H7 (cell line): ENCODE measurements around the gene SNN. TPM values are rescaled to one million over a fixed set of nuclear protein-coding genes. Genes with fewer than 3 reads are reported as not detected.

Experiments
- DNase-seq: peaks from one replicate; pipeline ENCODE4 v3.0.0; 2012
- H3K27me3 ChIP-seq: 2 replicates; pipeline ENCODE4 v1.6.0; 2011; ENCODE audit warnings: mild to moderate bottlenecking, low read length; ENCODE audit not compliant: control insufficient read depth, insufficient read depth
- H3K36me3 ChIP-seq: replicated peaks from 2 replicates; pipeline ENCODE4 v1.5.1; 2011; ENCODE audit warnings: low read length; ENCODE audit not compliant: control insufficient read depth, insufficient read depth
- H3K4me3 ChIP-seq: 2 replicates; pipeline ENCODE4 v1.5.1; 2011; ENCODE audit warnings: low read depth, mild to moderate bottlenecking, control low read depth, low read length, moderate library complexity; ENCODE audit not compliant: insufficient read depth
- total RNA-seq: library from RNA; depleted of rRNA; stranded (reverse); fragments of >200 nt; shearing (Covaris generic); gene quantifications from 2 replicates; pipeline ENCODE4 v1.2.3, GENCODE V29; 2014

The SNN gene
- total RNA-seq, 1 experiment from 2014 or later, result 34.9 TPM

DNA sequence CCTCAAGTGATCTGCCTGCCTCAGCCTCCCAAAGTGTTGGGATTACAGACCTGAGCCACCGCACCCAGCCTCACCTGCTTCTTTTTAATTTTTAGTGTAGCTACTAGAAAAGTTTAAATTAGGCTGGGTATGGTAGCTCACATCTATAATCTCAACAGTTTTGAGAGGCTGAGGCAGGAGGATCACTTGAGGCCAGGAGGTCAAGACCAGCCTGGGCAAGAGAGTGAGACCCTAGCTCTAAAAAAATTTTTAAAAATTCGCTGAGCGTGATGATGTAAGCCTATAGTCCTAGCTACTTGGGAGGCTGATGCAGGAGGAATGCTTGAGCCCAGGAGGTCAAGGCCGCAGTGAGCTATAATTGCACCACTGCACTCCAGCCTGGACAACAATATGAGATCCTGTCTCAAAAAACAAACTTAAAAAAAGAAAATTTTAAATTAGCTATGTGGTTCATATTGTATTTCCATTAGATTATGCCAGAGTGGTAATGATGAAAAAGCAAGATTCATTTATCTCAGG lies 39.5 kb downstream of the SNN start:
- no peak for DNase-seq
- H3K36me3 ChIP-seq, result no peaks in the 10 kb centered on the region
- no peaks in the 10 kb centered on the region for H3K27me3 ChIP-seq
- H3K4me3 ChIP-seq, result no peak overlapping the region

DNA sequence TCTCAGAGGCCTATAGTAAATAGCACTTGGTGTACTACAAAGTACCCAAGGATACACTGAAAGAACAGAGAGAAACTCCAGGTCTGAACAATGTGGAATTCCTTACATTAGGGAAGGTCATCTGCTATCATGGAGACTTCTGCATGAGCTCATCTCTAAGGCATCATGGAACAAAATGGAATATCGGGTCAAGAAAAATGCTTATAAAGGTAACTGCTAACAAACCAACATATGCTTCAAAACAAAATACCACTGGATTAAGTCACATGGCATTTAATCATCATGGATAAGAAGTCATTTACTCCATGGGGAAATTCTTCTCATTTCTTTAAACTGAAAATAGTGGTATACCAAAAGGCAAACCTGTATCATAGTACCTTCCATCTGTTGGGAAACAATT lies 40.2 kb downstream of the SNN start:
- no peaks in the 10 kb centered on the region for H3K27me3 ChIP-seq
- H3K4me3 ChIP-seq, result no peak overlapping the region
- DNase-seq, result no peak
- H3K36me3 ChIP-seq, result no peaks in the 10 kb centered on the region

DNA sequence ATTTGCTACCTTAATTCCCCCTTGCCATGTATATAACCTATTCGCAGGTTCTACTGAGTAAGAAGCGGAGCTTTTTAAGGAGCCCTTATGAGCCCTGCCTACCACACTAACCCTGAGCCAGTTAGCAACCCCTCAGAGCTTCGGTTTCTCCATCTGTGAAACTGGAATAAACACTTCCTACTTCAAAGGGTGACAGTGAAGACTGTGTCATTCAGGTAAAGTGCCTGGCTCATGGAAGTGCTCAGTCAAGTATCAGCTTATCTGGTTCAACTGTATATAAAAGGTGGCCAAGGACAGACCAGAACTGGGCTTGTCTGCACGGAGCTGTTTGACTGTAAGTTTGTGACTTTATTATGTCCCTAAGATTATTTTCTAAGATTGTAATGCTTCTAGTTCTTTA lies 43.4 kb downstream of the SNN start:
- DNase-seq, result no peak
- no peak overlapping the region for H3K4me3 ChIP-seq
- no peaks in the 10 kb centered on the region for H3K36me3 ChIP-seq
- no peaks in the 10 kb centered on the region for H3K27me3 ChIP-seq

DNA sequence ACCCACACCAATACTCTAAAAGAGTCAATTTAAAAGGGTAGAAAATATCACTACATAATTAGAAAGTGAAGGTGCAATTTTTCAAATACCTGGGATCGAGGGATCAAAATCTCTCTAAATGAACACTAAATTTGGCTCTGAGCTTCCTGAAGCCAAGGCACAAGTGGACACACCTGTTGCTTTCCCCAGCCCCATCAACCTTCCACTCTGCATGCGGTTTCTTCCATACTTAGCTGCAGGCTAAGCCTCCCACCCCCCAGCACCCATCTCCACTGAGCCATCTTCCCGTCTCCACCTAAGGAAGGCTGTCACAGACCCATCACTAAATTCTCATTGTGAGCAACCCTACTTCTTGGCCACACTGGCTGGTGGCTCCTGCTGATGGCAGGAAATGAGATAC lies 43.9 kb downstream of the SNN start:
- no peak for DNase-seq
- Histone ChIP-seq H3K36me3 (no peaks in the 10 kb centered on the region), H3K4me3 (no peak overlapping the region), H3K27me3 (no peaks in the 10 kb centered on the region)

DNA sequence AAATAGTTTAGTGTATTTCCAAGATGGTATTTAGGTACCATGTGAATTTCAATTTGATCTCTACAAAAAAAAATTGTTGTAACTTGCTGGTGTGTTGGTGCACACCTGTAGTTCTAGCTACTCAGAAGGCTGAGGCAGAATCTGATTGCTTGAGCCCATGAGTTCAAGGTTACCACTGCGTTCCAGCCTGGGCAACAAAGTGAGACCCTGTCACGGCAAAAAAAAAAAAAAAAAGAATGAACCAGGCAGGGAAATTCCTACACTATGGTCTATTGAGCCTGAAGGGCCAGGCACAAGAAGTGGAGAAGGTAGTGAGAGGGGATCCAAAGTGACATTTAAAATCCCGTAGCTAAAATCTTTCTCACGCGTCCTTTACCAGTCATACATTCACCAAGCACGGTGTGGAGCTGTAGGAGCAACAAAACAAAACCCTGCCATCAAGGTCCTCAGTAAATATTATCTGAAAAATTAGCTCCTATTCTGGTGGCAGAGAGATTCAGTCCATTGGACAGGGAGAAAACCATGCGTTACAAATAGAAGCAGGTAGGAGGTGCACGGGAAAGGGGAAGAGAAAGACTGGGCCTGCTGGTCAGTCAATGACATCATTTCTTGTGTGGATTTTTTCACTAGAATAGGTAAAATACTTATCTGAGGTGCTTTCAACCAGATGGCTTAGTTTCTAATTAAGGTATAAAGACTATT lies 47.1 kb downstream of the SNN start:
- Histone ChIP-seq H3K27me3 (no peaks in the 10 kb centered on the region), H3K36me3 (peaks cover 2% of the 10 kb centered on the region), H3K4me3 (no peak overlapping the region)
- no peak for DNase-seq

DNA sequence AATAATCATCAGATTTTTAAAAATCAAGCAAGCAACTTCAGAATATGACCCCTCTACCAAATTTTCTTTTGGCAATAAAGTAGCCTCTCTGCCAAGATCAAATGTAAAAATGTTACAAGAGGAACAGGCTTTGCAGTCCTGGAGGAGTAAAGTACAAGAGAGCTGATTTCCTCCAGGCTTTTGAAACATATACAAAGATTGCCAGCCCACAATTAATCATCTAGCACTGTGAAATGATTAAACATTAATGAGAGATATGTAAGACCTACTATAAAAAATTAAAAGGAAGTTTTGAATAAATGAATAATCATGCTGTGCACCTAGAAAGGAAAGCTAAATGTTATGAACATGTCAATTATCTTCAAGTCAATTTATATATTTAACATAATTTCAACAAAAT lies 48.1 kb downstream of the SNN start:
- Histone ChIP-seq H3K36me3 (peaks cover 4% of the 10 kb centered on the region), H3K27me3 (no peaks in the 10 kb centered on the region), H3K4me3 (no peak overlapping the region)
- no peak for DNase-seq

DNA sequence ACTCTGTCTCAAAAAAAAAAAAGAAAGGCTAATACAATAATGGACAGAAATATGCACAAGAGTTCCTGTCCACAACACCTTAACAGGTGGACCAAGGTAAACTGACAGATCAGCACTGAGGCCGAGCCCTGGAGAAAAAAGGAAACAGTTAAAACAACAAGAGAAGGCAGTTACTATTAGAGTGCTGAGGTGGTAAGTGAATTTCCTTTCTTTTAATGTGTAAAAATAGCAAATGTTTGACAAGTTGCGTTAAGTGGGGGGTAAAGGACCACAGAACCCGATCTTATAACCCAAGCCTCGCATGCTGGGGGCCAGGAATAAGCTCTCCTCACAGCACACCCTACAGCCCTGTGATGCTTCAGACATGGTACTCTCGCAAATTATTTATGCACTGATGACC lies 49.6 kb downstream of the SNN start:
- peaks cover 6% of the 10 kb centered on the region for H3K36me3 ChIP-seq

DNA sequence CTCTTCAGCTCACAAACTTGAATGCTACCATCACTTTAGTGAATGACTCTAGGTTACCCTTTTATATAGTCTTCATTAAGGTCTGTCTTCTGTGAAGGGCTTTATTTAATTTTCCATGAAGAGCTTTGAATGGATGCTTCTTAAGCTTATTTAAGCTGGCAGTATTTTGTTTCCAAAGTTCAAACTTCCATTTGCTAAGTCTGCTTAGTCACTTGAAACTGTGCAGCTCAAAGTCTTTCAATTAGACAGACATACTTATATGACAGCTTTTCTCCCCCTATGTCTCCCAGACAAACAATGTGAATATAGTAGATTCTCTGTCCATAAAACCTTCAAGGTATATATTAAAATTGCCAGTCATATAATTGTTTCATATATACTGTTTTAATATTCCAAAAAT lies 50.9 kb downstream of the SNN start:
- no peak overlapping the region for H3K4me3 ChIP-seq
- no peaks in the 10 kb centered on the region for H3K27me3 ChIP-seq
- no peak for DNase-seq
- peaks cover 6% of the 10 kb centered on the region for H3K36me3 ChIP-seq

More for the DNA sequence above, 49.6 kb downstream of the SNN start:
- Histone ChIP-seq H3K4me3 (no peak overlapping the region), H3K27me3 (no peaks in the 10 kb centered on the region)
- no peak for DNase-seq

DNA sequence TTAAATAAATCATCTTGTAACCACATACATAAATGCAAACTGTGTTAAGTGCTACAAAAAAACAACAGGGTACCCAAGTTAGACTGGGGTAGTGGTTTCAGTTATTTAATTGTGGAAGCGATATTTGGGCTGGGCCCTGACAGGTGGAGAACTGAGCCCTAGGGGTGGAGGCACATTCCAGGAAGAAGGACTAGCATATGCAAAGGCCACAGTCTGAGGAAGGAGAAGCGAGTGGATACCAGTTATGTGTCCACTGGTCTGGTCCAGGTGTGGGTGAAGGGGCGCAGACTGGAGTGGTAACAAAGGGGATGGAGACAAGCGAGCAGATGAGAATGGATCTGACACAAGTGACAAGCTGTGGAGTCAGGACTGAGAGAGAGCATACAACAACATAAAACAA lies 51.5 kb downstream of the SNN start:
- no peak for DNase-seq
- Histone ChIP-seq H3K4me3 (no peak overlapping the region), H3K36me3 (peaks cover 6% of the 10 kb centered on the region), H3K27me3 (no peaks in the 10 kb centered on the region)

DNA sequence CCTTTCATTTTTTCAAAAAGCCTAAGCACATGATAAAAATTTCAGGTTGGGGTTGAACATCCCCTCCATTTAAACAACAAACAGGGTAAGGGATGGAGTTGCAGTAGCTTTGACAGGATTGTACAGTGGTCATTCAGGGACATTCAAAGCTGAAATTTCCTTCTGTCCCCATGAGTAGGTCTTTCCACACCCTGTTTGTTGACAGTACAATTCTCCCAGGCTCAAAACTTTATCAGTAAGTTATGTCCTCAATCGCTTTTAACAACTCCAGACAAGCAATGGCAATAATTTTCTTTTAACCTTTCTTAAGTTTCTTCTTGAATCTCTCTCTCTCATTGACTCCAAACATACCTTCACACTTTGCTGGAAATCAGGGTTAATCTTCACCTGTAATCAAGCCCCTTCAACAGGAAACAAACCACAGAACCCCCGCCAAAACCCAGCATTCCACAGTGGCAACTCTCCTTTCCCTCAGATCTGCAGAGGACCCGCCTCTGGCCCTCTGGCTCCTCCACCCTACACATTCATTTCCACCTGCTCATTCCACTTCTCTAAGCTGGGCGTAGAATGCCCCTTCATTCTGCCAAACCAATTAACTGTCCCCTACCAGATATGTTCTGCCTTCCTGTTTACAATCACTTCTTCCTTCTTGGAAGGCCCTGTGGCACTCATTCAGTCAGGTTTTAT lies 53.7 kb downstream of the SNN start:
- DNase-seq, result no peak
- H3K36me3 ChIP-seq, result peaks cover 6% of the 10 kb centered on the region
- H3K4me3 ChIP-seq, result no peak overlapping the region
- no peaks in the 10 kb centered on the region for H3K27me3 ChIP-seq

DNA sequence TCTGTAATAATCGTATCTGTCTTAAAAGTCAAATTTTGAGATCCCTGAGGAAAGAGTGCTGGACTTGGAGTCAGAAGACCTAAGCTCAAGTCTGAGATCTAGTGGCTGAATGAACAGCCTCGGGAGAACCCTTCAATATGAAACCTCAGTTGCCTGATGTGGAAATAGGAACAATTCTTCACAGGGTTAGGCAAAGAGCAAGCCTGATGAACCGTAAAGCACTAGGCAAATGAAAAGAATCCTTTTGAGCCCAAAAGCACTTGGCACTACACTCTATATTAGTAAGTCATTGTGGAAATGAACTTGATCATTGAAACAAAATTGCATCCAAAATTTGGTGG lies 54.2 kb downstream of the SNN start:
- no peak for DNase-seq
- H3K36me3 ChIP-seq, result peaks cover 6% of the 10 kb centered on the region
- no peaks in the 10 kb centered on the region for H3K27me3 ChIP-seq

DNA sequence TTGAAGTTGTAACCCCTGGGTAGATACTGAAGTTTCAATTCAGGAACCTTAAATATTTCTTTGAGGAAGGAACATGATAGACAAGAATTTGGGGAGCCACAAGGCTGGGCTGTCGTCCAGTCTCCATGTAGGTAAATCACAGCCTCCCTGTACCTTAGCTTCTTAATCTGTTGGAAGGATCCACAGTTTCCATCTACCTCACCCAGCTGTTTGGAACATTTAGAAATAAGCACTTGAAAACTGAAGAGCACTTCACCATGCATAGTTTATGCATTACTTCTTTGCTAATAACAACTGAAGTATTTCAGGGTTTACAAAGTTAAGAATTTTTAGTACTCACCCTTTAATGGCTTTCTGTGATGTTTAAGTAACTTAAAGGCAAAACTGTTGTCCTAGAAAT lies 57.2 kb downstream of the SNN start:
- DNase-seq, result no peak
- no peak overlapping the region for H3K4me3 ChIP-seq
- H3K36me3 ChIP-seq, result peaks cover 5% of the 10 kb centered on the region
- no peaks in the 10 kb centered on the region for H3K27me3 ChIP-seq

More for the DNA sequence above, 54.2 kb downstream of the SNN start:
- H3K4me3 ChIP-seq, result no peak overlapping the region

DNA sequence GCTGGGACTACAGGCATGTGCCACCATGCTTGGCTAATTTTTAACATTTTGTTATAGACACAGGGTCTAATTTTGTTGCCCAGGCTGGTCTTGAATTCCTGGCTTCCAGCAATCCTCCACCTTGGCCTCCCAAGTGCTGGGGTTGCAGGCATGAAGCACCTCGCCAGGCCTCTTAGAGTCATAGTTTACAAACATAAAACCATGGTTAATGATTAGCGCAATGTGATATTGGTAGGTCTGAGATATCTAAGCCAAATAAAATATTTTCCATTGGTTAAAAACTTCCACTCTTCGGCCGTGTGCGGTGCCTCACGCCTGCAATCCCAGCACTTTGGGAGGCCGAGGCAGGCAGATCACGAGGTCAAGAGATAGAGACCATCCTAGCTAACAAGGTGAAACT lies 57.8 kb downstream of the SNN start:
- DNase-seq, result no peak
- Histone ChIP-seq H3K4me3 (no peak overlapping the region), H3K27me3 (no peaks in the 10 kb centered on the region), H3K36me3 (peaks cover 3% of the 10 kb centered on the region)

DNA sequence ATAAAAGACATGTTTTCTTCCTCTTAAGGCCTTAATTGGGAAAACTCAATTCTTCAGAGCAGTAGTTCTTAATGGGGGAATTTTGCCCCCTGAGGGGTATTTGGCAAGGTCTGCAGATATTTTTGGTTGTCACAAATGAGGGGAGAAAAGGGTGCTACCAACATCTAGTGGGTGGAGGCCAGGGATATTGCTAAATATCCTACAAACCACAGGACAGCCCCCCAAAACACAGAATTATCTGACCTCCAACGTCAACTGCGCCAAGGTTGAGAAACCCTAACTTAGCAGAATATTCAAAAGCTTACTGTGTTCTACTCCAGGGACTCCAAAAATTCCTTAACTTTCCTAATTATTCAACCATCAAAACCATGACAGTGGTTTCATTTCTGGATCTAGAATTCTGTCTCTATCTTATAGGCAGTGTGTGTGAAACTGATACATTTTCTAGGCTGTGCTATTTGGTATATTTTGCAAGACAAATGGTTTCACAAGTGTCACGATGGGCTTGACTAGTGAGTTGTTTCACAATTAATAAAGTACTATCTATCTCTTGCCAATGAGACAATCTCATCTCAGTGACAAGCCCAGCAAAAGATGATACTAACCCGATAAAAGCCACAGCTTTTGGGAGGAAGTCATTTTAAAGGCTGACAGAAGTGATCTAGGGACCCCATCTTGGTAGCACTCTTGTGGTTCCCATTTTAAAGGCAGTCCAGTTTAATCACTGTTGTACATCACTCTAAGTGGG lies 59.7 kb downstream of the SNN start:
- H3K27me3 ChIP-seq, result no peaks in the 10 kb centered on the region
- no peak for DNase-seq
- H3K4me3 ChIP-seq, result no peak overlapping the region
- H3K36me3 ChIP-seq, result no peaks in the 10 kb centered on the region; the same call in 1 of the 2 replicates
